ENCODE results near the gene APOL1. TPM values are rescaled to one million over a fixed set of nuclear protein-coding genes. Genes with fewer than 3 reads are reported as not detected.

APOL1 gene
- total and polyA plus RNA-seq, 10 donors = 10.0 to 108 (median 44.7) TPM

DNA sequence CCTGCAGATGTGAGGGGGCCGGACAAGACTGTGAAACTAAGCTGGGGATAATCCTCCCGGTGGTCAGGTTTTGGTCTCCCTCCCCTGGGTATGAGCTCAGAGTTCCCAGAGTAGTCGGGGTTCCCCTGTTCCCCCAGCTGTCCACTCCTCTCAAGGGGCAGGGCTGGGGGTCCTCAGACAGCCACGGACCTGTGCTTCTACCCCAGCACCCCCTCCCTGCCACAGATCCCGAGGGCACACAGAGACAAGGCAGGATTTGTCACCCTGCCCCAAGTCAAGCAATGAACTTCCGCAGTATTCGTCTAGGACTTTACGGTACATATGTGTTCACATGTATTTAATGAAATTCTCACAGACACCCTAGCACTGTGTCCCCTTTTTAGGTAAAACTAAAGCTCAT, 45.2 kb downstream of the APOL1 start:
- 88 to 97% (median 94%) methylated on average over 8 of the region's 8 CpGs for WGBS, 5 donors
- intact Hi-C loops (cut with DNase I; ENCODE audit: low total_unique reads) = no loop called here
- Histone ChIP-seq H3K27me3 (replicated peaks in 1 of 7) (no peaks in the 10 kb centered on the region), H3K4me1 (peaks cover 7 to 51% (median 25%) of the 10 kb centered on the region in 6 donors), H3K36me3 (peaks cover 41 to 100% (median 100%) of the 10 kb centered on the region in 6 donors), H3K9me3 (no peaks in the 10 kb centered on the region), H3K27ac (peak overlapping the region in 4 of 8 donors; percentile 64 to 76 (median 68)), H3K4me3 (no peak overlapping the region)
- TF ChIP-seq, protein P1, sequence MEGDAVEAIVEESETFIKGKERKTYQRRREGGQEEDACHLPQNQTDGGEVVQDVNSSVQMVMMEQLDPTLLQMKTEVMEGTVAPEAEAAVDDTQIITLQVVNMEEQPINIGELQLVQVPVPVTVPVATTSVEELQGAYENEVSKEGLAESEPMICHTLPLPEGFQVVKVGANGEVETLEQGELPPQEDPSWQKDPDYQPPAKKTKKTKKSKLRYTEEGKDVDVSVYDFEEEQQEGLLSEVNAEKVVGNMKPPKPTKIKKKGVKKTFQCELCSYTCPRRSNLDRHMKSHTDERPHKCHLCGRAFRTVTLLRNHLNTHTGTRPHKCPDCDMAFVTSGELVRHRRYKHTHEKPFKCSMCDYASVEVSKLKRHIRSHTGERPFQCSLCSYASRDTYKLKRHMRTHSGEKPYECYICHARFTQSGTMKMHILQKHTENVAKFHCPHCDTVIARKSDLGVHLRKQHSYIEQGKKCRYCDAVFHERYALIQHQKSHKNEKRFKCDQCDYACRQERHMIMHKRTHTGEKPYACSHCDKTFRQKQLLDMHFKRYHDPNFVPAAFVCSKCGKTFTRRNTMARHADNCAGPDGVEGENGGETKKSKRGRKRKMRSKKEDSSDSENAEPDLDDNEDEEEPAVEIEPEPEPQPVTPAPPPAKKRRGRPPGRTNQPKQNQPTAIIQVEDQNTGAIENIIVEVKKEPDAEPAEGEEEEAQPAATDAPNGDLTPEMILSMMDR (IDR thresholded peaks at IDR 0.05 in 8 of 11, conservative IDR thresholded peaks at IDR 0.05 in 3 of 11) = no peak
- peak; percentile 30 for DNase-seq

DNA sequence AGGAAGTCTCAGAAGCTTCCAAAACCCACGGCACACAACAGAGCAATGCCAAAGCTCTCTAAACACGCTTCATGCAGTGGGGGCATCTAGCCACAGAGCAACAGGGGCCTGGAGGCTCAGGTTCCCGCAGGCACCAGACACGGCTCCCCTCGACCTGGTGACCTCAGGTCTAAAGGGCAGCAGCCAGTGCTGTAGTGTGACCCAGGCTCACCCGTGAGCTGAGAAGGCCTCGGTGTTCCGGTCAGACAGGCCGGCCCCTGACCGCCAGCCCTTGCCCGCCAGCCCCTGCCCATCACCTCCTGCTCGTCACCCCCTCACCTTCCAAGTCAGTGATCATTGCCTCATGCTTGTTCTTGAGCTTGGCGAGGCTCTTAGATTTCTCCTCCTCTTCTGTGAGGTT, 45.7 kb downstream of the APOL1 start:
- Histone ChIP-seq H3K36me3 (peaks cover 41 to 100% (median 100%) of the 10 kb centered on the region in 6 donors), H3K4me3 (no peak overlapping the region), H3K27ac (peak overlapping the region in 5 of 8 donors; percentile 64 to 76 (median 69)), H3K27me3 (replicated peaks in 1 of 7) (no peaks in the 10 kb centered on the region), H3K9me3 (no peaks in the 10 kb centered on the region), H3K4me1 (peaks cover 7 to 46% (median 24%) of the 10 kb centered on the region in 6 donors)
- TF ChIP-seq POLR2A (IDR thresholded peaks at IDR 0.05) (no peak), POLR2AphosphoS5 (IDR thresholded peaks at IDR 0.05) (peak; percentile 17 to 69 (median 41))
- TF ChIP-seq, protein P1 (IDR thresholded peaks at IDR 0.05 in 8 of 11, conservative IDR thresholded peaks at IDR 0.05 in 3 of 11) = no peak
- 88 to 94% (median 93%) methylated on average over 13 of the region's 13 CpGs for WGBS, 5 donors
- intact Hi-C loops (cut with DNase I; ENCODE audit: low total_unique reads) = no loop called here
- DNase-seq = peak; percentile 54

DNA sequence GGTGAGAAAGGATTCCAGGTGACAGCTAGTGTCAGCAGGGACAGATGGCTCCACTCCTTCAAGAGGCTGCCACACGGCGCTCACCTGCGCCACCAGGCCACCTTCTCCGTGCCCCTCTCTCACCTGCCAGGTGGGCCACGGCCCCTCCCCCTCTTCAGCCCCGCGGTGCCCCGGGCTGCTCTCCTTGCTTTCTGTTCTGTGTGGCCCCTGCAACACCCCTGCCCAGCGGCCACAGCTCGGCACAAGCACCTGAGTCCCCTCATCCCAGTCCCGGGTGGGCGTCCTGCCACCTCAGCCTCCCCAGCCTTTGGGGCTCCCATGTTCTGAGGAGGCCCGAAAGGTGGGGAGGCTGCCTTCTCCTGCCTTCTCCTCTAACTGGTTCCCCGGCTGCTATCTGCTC, 46.4 kb downstream of the APOL1 start:
- DNase-seq = peak; percentile 69
- Histone ChIP-seq H3K4me1 (peaks cover 7 to 41% (median 24%) of the 10 kb centered on the region in 6 donors), H3K36me3 (peaks cover 43 to 100% (median 100%) of the 10 kb centered on the region in 6 donors), H3K4me3 (no peak overlapping the region), H3K9me3 (no peaks in the 10 kb centered on the region), H3K27me3 (replicated peaks in 1 of 7) (no peaks in the 10 kb centered on the region), H3K27ac (peak overlapping the region in 6 of 8 donors; percentile 55 to 76 (median 68))
- intact Hi-C loops (cut with DNase I; ENCODE audit: low total_unique reads) = no loop called here
- 85 to 96% (median 87%) methylated on average over 8 to 14 of the region's 14 CpGs for WGBS, 5 donors
- TF ChIP-seq POLR2AphosphoS5 (IDR thresholded peaks at IDR 0.05) = peak in 2 of 3 donors; percentile 24 to 52
- TF ChIP-seq POLR2A (IDR thresholded peaks at IDR 0.05) = no peak

DNA sequence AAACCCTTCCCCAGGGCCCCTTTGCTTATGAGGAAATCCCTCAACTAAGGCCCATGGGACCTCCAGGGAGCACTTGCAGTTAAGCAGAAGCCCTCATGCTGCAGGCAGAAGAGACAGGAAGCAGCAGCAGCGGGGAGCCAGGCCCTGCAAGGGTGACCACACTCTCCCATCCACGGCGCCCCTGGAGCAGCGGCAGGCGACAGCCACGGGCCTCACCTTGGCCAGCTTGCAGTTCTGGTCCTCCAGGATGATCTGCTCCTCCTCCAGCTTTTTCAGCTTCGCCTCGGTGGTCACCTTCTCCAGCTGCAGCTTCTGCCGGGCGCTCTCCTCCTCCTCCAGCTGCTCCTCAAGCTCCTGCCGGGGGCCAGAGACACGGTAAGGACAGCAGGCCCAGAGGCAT, 47.0 kb downstream of the APOL1 start:
- WGBS, 5 donors = 73 to 86% (median 81%) methylated on average over 2 to 12 of the region's 12 CpGs
- Histone ChIP-seq H3K4me3 (no peak overlapping the region), H3K4me1 (peaks cover 7 to 47% (median 24%) of the 10 kb centered on the region in 6 donors), H3K27me3 (replicated peaks in 1 of 7) (no peaks in the 10 kb centered on the region), H3K27ac (peak overlapping the region in 6 of 8 donors; percentile 55 to 76 (median 68)), H3K9me3 (no peaks in the 10 kb centered on the region), H3K36me3 (peaks cover 43 to 100% (median 100%) of the 10 kb centered on the region in 6 donors)
- intact Hi-C loops (cut with DNase I; ENCODE audit: low total_unique reads) = loop anchor here (5.0 kb wide), 1 partner anchor 172 kb away; no protein-coding TSS in a partner anchor
- TF ChIP-seq POLR2AphosphoS5 (IDR thresholded peaks at IDR 0.05) (no peak), POLR2A (IDR thresholded peaks at IDR 0.05) (no peak)
- TF ChIP-seq, protein P1 (IDR thresholded peaks at IDR 0.05 in 8 of 11, conservative IDR thresholded peaks at IDR 0.05 in 3 of 11) = no peak
- peak; percentile 73 for DNase-seq
